GM18951 (cell line): ENCODE data around the gene RNF115.
"Not testable (repeated sequence)": the region's sequence is repeated elsewhere in the genome, so short reads cannot be mapped to it uniquely, and the experiment has no call there.

Experiments used
- POLR2A ChIP-seq: IDR thresholded peaks from 4 replicates; pipeline ENCODE4 v1.6.1; 2011; ENCODE audit warnings: mild to moderate bottlenecking; ENCODE audit not compliant: insufficient read length, insufficient read depth; ENCODE audit errors: extremely low read depth
- in situ Hi-C: fragments of 300-500 bp; cut with MboI; formaldehyde crosslinking; loops from one replicate; pipeline ENCODE4 v1.12.0; 2022; ENCODE audit warnings: low sequenced_read_pairs, mixed read lengths, inconsistent platforms; ENCODE audit not compliant: unreplicated experiment

The RNF115 gene

DNA sequence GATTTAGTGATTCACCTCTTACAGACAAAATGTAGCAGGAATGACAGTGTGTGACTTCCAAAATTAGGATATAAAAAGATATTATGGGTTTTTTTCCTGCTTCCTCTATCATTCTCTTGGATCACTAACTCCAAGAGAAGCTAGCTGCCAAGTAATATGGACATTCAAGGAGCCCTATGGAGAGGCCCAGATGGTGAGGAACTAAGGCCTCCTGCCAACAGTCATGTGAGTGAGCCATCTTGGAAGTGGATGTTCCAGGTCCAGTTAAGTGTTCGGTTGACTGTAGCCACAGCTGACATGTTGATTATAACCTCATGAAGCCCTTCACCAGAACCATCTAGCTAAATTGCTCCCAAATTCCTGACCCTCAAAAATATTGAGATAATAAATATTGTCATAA, 65.8 kb downstream of the RNF115 start:
- in situ Hi-C loops: no loop called here

DNA sequence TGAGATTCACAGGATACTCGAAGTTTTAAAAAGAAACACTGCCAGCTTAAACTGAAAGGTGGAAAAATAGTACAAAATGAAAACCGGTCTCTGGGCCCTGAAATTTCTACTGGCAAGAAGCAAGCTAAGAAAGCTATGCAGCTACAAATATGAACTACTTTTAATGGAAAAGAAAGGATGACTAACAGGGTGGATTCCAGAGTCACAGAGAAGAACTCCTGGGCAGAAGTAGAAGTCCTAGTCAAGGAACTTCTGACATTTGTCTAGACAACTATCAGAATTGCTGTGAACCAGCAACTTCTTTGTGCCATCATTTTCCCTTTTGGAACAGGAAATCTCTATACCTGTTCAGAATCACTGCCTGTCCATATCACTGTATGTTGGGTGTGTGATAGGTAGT, 66.5 kb downstream of the RNF115 start:
- TF ChIP-seq POLR2A: no peak
- in situ Hi-C loops: no loop called here

More for the DNA sequence above, 65.8 kb downstream of the RNF115 start:
- TF ChIP-seq POLR2A: no peak

DNA sequence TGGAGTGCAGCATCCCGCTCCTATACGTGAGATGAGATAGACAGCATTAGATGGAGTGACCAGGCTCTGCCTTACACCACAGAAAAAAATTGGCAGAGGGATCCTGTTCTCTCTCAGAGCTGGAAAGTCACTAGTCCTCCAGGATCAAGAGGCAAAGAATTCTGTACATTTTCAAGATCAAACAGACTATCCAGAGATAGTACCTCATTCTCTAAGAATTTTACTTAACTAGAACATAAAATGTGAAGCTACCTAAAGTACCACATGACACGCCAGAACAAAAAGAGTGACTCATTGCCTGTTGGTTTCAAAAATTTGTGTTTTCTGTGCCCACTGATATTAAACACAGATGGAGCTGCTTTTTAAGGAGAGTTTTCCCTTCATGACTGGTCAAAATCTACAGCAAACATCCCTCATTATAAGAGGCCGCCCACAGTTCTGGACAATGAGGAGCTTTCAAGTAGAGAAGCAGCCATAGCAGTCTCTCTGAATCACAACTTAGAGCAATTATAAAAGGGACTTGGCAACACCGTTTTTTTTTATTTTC, 72.3 kb downstream of the RNF115 start:
- TF ChIP-seq POLR2A: no peak
- in situ Hi-C loops: no loop called here

GRCh38 chr1:145750426-145750825, 73.5 kb downstream of the RNF115 start:
- in situ Hi-C loops: no loop called here
- no peak for TF ChIP-seq POLR2A

- no peak for TF ChIP-seq POLR2A
Measured at GRCh38 chr1:145747398-145748247, 76.3 kb downstream of the RNF115 start.

DNA sequence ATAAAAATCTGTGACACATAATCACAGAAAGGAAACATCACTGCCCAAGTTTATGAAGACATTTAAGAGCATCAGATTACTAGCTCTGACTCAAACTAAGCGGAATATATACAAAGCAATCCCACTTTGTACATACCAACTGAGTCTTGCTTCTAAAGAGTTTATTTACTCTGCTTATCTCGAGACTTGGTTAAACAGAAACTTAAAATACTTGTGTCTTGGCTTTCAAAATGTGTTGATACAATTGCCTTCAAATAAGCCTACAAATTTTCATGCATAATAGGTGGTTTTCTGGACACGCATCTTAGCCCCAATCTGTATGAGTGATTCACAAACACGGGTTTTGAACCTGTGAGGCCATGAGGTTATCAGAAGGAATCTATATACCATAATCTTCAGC, 83.6 kb downstream of the RNF115 start:
- in situ Hi-C loops: no loop called here
- TF ChIP-seq POLR2A: no peak

More at GRCh38 chr1:145747398-145748247, 76.3 kb downstream of the RNF115 start:
- in situ Hi-C loops: no loop called here

GRCh38 chr1:145736191-145736590, 87.7 kb downstream of the RNF115 start:
- in situ Hi-C loops: no loop called here
- no peak for TF ChIP-seq POLR2A

GRCh38 chr1:145730900-145731299, 93.0 kb downstream of the RNF115 start:
- in situ Hi-C loops: no loop called here

DNA sequence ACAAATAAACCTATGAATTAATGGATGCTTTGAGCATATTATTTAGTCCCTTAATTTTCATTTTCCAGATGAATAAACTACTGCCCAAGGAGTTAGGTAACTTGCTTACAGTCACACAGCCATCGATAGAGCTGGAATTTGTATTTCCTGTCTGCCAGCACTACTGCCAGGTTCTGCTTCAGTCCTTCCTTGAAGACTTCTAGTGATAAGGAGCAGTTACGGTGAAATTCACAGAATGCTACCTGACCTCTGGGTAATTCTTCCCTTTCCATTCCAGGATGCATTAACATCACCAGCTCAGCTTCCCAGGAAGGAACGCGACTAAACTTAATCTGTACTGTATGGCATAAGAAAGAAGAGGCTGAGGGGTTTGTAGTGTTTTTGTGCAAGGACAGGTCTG, 93.4 kb downstream of the RNF115 start:
- in situ Hi-C loops: no loop called here
- TF ChIP-seq POLR2A: no peak

More at GRCh38 chr1:145730900-145731299, 93.0 kb downstream of the RNF115 start:
- no peak for TF ChIP-seq POLR2A

DNA sequence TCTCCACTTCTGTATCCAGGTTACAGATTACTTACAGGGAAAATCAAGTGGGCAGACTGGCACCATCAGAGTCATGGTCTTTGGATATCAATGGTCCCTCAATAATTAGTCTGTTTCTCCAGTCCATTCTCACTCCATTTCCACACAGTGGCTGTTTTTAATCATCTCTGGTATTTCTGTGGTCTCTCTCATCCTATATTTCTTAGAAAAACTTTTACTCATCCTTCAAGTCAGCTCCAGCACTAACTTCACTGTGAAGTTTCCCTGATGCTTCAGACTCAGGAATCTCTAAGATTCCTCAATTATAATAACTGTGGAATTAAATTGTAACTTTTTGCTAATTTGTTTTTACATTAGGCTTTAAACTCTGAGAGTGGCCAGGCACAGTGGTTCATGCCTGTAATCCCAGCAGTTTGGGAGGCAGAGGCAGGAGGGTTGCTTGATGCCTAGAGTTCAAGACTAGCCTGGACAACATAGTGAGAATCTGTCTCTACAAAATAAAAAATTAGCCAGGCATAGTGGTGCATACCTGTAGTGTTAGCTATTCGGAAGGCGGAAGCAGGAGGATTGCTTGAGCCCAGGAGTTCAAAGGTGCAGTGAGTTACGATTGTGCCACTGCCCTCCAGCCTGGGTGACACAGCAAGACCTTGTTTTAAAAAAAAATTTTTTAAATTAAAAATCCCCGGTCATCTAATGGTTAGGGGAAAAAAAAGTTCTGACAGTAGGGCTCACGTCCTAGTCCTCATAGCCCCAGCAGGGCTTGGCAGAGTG, 94.0 kb downstream of the RNF115 start:
- TF ChIP-seq POLR2A: no peak
- in situ Hi-C loops: no loop called here

DNA sequence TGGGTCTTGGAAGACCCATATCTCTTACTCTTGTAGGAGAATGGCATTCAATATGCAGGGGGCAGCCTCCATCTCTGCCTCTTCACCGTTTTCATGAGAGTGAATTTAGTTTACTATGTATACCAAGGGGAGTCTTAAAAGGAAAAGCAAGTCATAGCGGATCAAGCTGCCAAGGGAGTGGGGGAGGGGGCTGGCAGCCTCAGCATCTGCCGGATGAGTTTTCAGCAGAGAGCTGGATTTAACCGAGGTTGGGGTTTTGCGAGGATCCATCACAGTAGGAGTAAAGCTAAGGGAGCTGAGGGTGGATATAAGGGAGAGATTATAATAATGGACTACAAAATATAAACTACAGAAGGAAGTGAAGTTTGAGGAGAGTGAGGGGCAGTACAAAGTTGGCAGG, 94.7 kb downstream of the RNF115 start:
- in situ Hi-C loops: no loop called here
- TF ChIP-seq POLR2A: no peak

GRCh38 chr1:145726193-145726592, 97.7 kb downstream of the RNF115 start:
- in situ Hi-C loops: not testable (repeated sequence)

DNA sequence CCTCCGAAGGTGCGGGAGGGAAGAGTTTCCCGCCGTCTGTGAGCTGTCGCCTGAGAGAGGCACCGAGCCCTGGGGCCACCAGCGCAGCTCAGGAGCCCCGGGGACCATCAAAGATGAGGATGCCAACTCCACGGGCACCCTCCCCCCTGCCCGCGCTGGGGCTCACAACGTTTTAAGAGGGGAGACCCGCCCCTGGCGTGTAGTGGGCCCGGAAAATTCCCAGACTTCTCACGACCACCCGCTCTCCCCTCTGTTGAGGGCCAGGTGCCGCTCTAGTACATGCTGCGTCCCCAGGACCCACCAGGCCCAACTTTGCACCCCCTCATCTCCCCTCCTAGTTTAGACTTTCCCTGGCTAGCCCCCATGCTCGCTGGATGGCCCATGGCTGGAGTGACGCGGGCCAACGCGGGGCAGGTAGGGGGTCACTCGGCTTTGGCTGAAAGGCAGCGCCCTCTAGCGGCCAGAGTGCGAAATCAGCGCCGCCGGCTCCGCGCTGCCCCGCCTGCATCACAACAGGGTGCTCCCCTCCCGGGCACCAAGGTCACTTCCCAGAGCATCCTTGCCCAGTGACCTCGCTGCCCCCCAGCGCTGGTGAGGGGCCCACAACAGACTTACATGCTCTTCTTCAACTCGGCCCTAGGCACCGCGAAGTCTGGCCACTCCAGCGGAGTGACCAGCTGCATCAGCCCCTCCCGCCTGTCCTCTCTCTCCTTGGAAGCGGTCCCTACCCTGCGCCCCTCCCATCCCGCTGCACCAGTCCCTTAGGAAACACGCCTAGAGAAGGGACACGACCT, 102.8 kb downstream of the RNF115 start:
- in situ Hi-C loops: loop anchor here (25.0 kb wide), 1 partner anchor 134 kb away; no protein-coding TSS in a partner anchor
- no peak for TF ChIP-seq POLR2A
